ENCODE data around the gene AMN1.
"Not testable (repeated sequence)": the region's sequence is repeated elsewhere in the genome, so short reads cannot be mapped to it uniquely, and the experiment has no call there.

The AMN1 gene

GRCh38 chr12:31685801-31686200 is 43.0 kb downstream of the AMN1 start:
- CTCF ChIA-PET, result no interaction called here
- POLR2A ChIA-PET, result no interaction called here
- no peak for DNase-seq (ENCODE audit: extremely low spot score)
- TF ChIP-seq, protein P1, sequence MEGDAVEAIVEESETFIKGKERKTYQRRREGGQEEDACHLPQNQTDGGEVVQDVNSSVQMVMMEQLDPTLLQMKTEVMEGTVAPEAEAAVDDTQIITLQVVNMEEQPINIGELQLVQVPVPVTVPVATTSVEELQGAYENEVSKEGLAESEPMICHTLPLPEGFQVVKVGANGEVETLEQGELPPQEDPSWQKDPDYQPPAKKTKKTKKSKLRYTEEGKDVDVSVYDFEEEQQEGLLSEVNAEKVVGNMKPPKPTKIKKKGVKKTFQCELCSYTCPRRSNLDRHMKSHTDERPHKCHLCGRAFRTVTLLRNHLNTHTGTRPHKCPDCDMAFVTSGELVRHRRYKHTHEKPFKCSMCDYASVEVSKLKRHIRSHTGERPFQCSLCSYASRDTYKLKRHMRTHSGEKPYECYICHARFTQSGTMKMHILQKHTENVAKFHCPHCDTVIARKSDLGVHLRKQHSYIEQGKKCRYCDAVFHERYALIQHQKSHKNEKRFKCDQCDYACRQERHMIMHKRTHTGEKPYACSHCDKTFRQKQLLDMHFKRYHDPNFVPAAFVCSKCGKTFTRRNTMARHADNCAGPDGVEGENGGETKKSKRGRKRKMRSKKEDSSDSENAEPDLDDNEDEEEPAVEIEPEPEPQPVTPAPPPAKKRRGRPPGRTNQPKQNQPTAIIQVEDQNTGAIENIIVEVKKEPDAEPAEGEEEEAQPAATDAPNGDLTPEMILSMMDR (IDR thresholded peaks at IDR 0.05; ENCODE audit: control extremely low read depth, extremely low read depth, low read depth, missing control alignments), result no peak

DNA sequence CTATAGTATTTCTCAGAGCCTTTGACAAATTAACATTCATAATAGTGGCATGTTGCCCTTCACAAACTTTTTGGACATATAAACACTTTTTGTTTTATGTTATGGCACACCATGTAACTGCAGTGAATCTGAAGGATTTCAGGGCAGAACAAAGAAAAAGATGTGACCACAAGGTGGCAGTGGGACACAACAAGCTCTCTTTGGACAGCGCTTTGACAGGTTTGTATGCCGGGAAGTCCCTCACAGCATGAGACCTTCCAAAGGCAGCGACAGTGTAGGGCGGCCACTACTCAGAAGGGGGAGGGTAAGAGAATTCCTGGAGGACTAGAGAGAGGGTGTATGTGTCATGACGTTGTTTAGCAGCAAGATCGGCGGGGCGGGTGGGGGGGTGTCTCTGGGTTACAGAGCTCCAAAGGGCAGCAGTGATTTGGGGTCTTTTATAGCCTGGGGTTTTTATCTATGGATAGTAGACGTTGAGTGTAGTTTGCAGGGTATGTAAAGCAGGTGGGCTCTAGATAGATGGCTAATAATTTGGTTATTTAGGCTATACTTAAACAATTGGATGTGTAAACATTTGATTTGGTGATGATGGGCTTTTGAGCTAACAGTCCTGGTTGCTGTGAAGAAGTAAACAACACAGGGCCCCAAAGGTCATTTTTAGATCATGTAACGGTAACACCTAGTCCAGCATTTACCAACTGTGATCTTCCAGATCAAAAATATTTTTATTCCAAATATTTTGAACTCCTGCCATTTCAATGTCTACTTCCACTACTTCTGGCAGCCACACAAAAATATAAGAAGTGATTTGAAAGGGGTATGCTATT is 46.5 kb downstream of the AMN1 start:
- TF ChIP-seq, protein P1 (IDR thresholded peaks at IDR 0.05; ENCODE audit: control extremely low read depth, extremely low read depth, low read depth, missing control alignments), result peak; percentile 66
- ChIA-PET CTCF (interaction anchor here (0.8 to 3.7 kb wide), 38 partner anchors 11 to 990 kb away, joined by 3 to 35 read pairs (median 4); partner anchors contain the start of genes BICD1 and RESF1), POLR2A (interaction anchor here (0.6 kb wide), 1 partner anchor 127 kb away, joined by 3 read pairs; no protein-coding TSS in a partner anchor)
- DNase-seq (ENCODE audit: extremely low spot score), result peak; percentile 78

- TF ChIP-seq, protein P1 (IDR thresholded peaks at IDR 0.05; ENCODE audit: control extremely low read depth, extremely low read depth, low read depth, missing control alignments), result no peak
- ChIA-PET CTCF (interaction anchor here (0.8 to 6.4 kb wide), 3 partner anchors 9 to 20 kb away, joined by 3 to 35 read pairs (median 8); no protein-coding TSS in a partner anchor), POLR2A (no interaction called here)
- no peak for DNase-seq (ENCODE audit: extremely low spot score)
Observed at GRCh38 chr12:31672521-31672920, 56.3 kb downstream of the AMN1 start.

DNA sequence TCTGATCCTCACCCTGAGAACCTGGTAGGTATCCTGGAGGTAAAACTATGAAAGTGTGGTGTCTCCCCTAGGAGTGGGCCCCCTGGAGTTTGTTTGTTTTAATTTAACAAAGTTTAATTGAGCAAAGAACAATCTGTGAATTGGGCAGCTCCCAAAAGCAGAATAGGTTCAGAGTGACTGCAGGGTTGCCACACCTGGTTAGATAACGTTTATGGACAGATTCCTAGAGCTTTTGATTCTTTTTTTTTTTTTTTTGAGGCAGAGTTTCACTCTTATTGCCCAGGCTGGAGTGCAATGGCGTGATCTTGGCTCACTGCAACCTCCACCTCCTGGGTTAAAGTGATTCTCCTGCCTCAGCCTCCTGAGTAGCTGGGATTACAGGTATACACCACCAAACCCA is 59.2 kb downstream of the AMN1 start:
- DNase-seq (ENCODE audit: extremely low spot score); POLR2A ChIA-PET: not testable (repeated sequence)
- CTCF ChIA-PET, result interaction anchor here (0.9 to 6.4 kb wide), 3 partner anchors 10 to 391 kb away, joined by 3 to 35 read pairs (median 8); partner anchors contain the start of gene ETFBKMT

- POLR2A ChIA-PET, result no interaction called here
- CTCF ChIA-PET, result interaction anchor here (0.9 to 6.4 kb wide), 4 partner anchors 10 to 391 kb away, joined by 3 to 35 read pairs (median 6); partner anchors contain the start of gene ETFBKMT
- no peak for DNase-seq (ENCODE audit: extremely low spot score)
- TF ChIP-seq, protein P1 (IDR thresholded peaks at IDR 0.05; ENCODE audit: control extremely low read depth, extremely low read depth, low read depth, missing control alignments), result no peak
Observed at GRCh38 chr12:31669020-31669419, 59.8 kb downstream of the AMN1 start.

- POLR2A ChIA-PET, result no interaction called here
- CTCF ChIA-PET, result interaction anchor here (1.3 to 3.4 kb wide), 2 partner anchors 8 to 645 kb away, joined by 3 to 8 read pairs; no protein-coding TSS in a partner anchor
- no peak for DNase-seq (ENCODE audit: extremely low spot score)
- TF ChIP-seq, protein P1 (IDR thresholded peaks at IDR 0.05; ENCODE audit: control extremely low read depth, extremely low read depth, low read depth, missing control alignments), result no peak
Observed at GRCh38 chr12:31664038-31664437, 64.8 kb downstream of the AMN1 start.

- TF ChIP-seq, protein P1 (IDR thresholded peaks at IDR 0.05; ENCODE audit: control extremely low read depth, extremely low read depth, low read depth, missing control alignments), result no peak
- no peak for DNase-seq (ENCODE audit: extremely low spot score)
- POLR2A ChIA-PET, result no interaction called here
- CTCF ChIA-PET, result interaction anchor here (1.3 to 3.4 kb wide), 2 partner anchors 9 to 646 kb away, joined by 3 to 8 read pairs; no protein-coding TSS in a partner anchor
Observed at GRCh38 chr12:31663576-31663975, 65.2 kb downstream of the AMN1 start.
